Dendritic cell treated with granulocyte-macrophage colony-stimulating factor and Interleukin-4, amounts not matched to agents 40 ng/mL and 50 ng/mL, for 4 days (primary cell): ENCODE results near the gene TLR6.
"Not testable (repeated sequence)": the region's sequence is repeated elsewhere in the genome, so short reads cannot be mapped to it uniquely, and the experiment has no call there.

Experiments
- H3K27ac Mint-ChIP-seq: one replicate; pipeline ENCODE4 v1.8.0; 2022; ENCODE audit warnings: mild to moderate bottlenecking, mixed read lengths
- H3K27me3 Mint-ChIP-seq: one replicate; pipeline ENCODE4 v1.8.0; 2022; ENCODE audit warnings: mild to moderate bottlenecking, mixed read lengths
- H3K36me3 Mint-ChIP-seq: one replicate; pipeline ENCODE4 v1.8.0; 2022; ENCODE audit warnings: low read depth, mixed read lengths
- H3K4me1 Mint-ChIP-seq: one replicate; pipeline ENCODE4 v1.8.0; 2022; ENCODE audit warnings: low read depth, mixed read lengths
- H3K4me3 Mint-ChIP-seq: one replicate; pipeline ENCODE4 v1.8.0; 2022; ENCODE audit warnings: mild to moderate bottlenecking, moderate library complexity, mixed read lengths
- H3K9me3 Mint-ChIP-seq: one replicate; pipeline ENCODE4 v1.8.0; 2022; ENCODE audit warnings: mixed read lengths
- intact Hi-C: fragments of 100-400 bp; cut with micrococcal nuclease; formaldehyde crosslinking; loops from one replicate; pipeline ENCODE4 v1.15.0; 2022

TLR6 gene

DNA sequence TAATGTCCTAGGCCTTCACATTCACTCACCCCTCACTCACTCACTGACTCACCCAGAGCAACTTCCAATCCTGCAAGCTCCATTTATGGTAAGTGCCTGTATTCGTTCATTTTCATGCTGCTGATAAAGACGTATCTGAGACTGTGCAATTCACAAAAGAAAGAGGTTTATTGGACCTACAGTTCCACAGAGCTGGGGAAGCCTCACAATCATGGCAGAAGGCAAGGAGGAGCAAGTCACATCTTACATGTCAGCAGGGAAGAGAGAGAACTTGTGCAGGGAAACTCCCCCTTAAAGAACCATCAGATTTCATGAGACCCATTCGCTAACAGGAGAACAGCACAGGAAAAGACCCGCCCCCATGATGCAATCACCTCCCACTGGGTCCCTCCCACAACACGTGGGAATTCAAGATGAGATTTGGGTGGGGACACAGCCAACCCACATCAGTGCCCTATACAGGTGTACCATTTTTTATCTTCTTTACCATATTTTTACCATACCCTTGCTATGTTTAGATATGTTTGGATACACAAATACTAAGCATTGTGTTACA is 33.8 kb downstream of the TLR6 start:
- peaks cover 35% of the 10 kb centered on the region for H3K9me3 Mint-ChIP-seq
- no peaks in the 10 kb centered on the region for H3K27me3 Mint-ChIP-seq
- peaks cover 25% of the 10 kb centered on the region for H3K4me1 Mint-ChIP-seq
- H3K4me3 Mint-ChIP-seq, result no peak overlapping the region
- intact Hi-C loops, result no loop called here
- peaks cover 54% of the 10 kb centered on the region for H3K36me3 Mint-ChIP-seq
- H3K27ac Mint-ChIP-seq, result no peak overlapping the region

DNA sequence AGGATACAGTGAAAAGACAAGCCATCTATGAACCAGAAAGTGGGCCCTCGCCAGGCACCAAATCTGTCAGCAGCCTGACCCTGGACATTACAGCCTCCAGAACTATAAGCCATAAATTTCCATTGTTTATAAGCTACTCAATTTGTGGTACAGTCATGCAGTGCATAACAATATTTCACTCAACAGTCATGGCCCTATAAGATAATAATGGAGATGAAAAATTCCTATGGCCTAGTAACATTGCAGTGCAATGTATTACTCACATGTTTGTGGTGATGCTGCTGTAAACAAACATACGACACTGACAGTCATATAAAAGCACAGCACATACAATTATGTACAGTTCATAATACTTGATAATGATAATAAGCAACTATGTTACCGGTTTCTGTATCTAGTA is 34.9 kb downstream of the TLR6 start:
- Mint-ChIP-seq H3K27ac (no peak overlapping the region), H3K4me1 (peaks cover 25% of the 10 kb centered on the region), H3K4me3 (no peak overlapping the region), H3K36me3 (peaks cover 44% of the 10 kb centered on the region), H3K27me3 (no peaks in the 10 kb centered on the region), H3K9me3 (peaks cover 35% of the 10 kb centered on the region)
- intact Hi-C loops, result no loop called here

DNA sequence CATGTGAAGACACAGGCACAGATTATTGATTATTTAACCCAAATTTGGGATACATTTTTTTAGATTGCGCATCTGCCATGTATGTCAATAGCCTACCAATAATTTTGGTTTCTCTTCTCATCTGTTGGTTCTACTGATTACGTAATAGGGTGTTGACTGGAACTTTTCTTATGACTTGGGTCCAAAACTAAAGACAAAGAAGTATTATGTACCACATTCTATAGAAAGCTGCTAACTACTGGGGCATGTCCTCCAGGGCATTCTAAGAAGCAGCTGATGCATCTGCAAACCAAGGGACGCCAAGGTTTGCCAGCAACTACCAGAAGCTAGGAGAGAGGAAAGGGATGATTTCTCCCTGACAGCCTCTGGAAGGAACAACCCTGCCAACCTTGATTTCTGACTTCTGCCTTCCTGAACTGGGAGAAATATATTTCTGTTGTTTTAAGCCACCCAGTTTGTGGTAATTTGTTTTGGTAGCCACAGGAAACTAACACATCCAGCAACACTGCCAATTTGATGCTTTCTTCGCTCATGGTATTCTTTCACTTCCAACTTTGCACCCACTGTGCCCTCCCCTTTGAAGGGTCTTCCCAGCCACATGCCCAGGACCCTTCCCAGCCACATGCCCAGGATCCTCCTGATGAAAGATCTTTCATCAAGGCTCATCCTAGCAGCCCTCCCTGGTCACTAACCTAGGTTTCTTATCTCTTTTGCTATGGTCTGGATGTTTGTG is 36.1 kb downstream of the TLR6 start:
- no peaks in the 10 kb centered on the region for H3K27me3 Mint-ChIP-seq
- H3K36me3 Mint-ChIP-seq, result peaks cover 31% of the 10 kb centered on the region
- intact Hi-C loops, result no loop called here
- no peak overlapping the region for H3K4me3 Mint-ChIP-seq
- H3K4me1 Mint-ChIP-seq, result peaks cover 36% of the 10 kb centered on the region
- peaks cover 28% of the 10 kb centered on the region for H3K9me3 Mint-ChIP-seq
- H3K27ac Mint-ChIP-seq, result no peak overlapping the region

DNA sequence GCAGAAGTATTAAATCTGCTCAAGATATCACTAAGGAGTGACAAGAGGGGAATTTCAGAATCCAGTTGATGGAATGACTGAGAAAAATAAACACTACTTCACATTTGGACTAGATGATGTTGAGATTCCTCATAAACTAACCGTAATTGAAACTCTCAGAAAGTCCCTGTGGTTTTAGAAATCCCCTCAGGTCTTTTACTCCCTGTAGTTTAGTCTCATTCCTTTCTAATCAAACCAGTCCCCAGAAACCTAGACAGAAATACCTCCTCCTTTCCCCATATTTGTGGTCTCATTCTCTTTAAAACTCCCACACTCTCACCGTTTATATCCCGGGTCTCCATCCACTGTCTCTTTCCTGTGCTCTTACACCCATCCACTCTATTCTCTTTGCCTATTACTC is 37.0 kb downstream of the TLR6 start:
- H3K9me3 Mint-ChIP-seq, result peaks cover 23% of the 10 kb centered on the region
- peaks cover 22% of the 10 kb centered on the region for H3K36me3 Mint-ChIP-seq
- intact Hi-C loops, result loop anchor here (5.0 kb wide), 1 partner anchor 38 kb away; the partner anchor contains the start of gene TLR6
- no peak overlapping the region for H3K4me3 Mint-ChIP-seq
- peaks cover 46% of the 10 kb centered on the region for H3K4me1 Mint-ChIP-seq
- peak overlapping the region; percentile 5 for H3K27ac Mint-ChIP-seq
- no peaks in the 10 kb centered on the region for H3K27me3 Mint-ChIP-seq

DNA sequence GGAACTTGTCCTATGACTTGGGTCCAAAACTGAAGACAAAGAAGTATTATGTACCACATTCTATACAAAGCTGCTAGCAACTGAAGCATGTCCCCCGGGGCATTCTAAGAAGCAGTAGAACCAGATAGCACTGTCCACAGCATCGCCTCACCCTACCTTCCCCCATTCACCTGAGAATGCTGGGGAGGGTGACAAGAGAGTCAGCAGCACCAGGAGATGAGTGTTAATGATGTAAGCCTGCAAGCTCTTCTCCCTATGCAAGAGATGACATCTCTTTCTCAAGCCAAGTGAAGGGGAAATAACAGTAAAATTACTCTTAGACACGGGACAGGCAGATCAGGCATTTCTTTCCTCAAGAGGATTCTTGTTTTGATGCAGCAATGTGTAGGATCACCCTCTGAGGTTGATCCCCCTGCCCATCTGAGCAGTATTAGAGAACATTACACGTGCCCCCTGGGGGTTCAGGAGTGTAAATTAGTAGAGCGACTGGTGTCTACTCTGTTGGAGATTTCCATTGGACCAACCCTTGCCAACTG is 38.1 kb downstream of the TLR6 start:
- intact Hi-C loops, result loop anchor here (5.0 kb wide), 1 partner anchor 39 kb away; the partner anchor contains the start of gene TLR6
- peaks cover 12% of the 10 kb centered on the region for H3K9me3 Mint-ChIP-seq
- H3K27me3 Mint-ChIP-seq, result no peaks in the 10 kb centered on the region
- H3K27ac Mint-ChIP-seq, result no peak overlapping the region
- peaks cover 11% of the 10 kb centered on the region for H3K36me3 Mint-ChIP-seq
- H3K4me1 Mint-ChIP-seq, result peaks cover 54% of the 10 kb centered on the region
- H3K4me3 Mint-ChIP-seq, result no peak overlapping the region

DNA sequence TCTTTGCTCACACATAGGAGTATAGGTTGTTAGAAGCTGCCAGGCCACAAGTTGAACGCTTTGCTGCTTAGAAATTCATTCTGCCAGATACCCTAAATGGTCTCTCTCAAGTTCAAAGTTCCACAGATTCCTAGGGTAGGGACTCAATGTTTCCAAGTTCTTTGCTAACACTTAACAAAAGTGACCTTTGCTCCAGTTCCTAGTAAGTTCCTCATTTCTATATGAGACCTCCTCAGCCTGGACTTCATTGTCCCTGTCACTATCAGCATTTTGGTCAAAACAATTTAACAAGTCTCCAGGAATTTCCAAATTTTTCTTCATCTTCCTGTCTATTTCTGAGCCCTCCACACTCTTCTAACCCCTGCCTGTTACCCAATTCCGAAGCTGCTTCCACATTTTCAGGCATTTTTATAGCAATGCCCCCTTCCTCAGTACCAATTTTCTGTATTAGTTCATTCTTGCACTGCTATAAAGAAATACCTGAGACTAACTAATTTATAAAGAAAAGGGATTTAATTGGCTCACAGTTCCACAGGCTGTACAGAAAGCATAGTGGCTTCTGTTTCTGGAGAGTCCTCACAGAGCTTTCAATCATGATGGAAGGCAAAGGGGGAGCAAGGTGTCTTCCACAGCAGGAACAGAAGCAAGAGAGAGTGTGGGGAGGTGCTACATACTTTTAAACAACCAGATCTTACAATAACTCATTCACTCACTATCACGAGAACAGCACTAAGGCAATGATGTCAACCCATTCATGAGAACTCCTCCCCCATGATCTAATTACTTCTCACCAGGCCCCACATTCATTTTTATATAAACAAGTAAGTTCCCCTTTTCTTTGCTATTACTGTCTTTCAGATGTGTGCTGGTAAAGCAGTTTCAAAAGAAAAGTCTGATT is 40.5 kb downstream of the TLR6 start:
- no peaks in the 10 kb centered on the region for H3K27me3 Mint-ChIP-seq
- peak overlapping the region; percentile 79 for H3K27ac Mint-ChIP-seq
- H3K9me3 Mint-ChIP-seq, result no peaks in the 10 kb centered on the region
- H3K4me1 Mint-ChIP-seq, result peaks cover 68% of the 10 kb centered on the region
- intact Hi-C loops, result loop anchor here (1.0 to 5.0 kb wide), 2 partner anchors 11 to 41 kb away; partner anchors contain the start of gene TLR6
- H3K4me3 Mint-ChIP-seq, result peak overlapping the region; percentile 27
- H3K36me3 Mint-ChIP-seq, result no peaks in the 10 kb centered on the region

DNA sequence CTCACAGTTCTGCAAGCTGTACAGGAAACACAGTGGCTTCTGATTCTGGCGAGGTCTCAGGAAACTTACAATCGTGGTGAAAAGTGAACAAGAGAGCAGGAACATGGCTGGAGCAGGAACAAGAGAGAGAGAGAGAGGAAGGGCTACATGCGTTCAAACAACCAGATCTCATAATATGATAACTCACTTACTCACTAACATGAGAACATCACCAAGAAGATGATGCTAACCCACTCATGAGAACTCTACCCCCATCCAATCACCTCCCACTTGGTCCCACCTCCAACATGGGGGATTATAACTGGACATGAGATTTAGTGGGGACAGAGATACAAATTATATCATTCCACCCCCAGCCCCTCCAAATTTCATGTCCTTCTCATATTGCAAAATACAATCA is 42.2 kb downstream of the TLR6 start:
- no peaks in the 10 kb centered on the region for H3K36me3 Mint-ChIP-seq

DNA sequence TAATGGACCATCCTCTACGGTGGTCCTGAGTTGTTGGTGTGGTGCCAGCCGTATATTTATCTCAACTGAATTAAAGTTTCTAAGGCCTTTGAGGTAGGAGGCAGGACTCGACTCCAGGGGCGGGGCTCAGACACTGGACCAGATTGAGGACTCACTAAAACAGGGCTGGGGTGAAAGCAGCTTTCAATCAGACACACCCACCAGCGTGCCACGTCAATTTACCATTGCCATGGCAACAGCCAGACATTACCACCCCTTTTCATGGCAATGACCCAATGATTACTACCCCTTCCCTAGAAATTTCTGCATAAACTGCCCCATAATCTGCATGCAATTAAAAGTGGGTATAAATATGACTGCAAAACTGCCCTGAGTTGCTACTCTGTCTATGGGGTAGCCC is 45.3 kb downstream of the TLR6 start:
- intact Hi-C loops, result no loop called here
- Mint-ChIP-seq H3K4me1 (peaks cover 65% of the 10 kb centered on the region), H3K9me3 (no peaks in the 10 kb centered on the region), H3K36me3 (no peaks in the 10 kb centered on the region), H3K27me3 (no peaks in the 10 kb centered on the region), H3K4me3 (no peak overlapping the region), H3K27ac (no peak overlapping the region)

More for the DNA sequence above, 42.2 kb downstream of the TLR6 start:
- H3K9me3 Mint-ChIP-seq, result no peaks in the 10 kb centered on the region
- H3K4me3 Mint-ChIP-seq, result no peak overlapping the region
- intact Hi-C loops, result no loop called here
- no peak overlapping the region for H3K27ac Mint-ChIP-seq
- H3K4me1 Mint-ChIP-seq, result peaks cover 69% of the 10 kb centered on the region
- H3K27me3 Mint-ChIP-seq, result no peaks in the 10 kb centered on the region

DNA sequence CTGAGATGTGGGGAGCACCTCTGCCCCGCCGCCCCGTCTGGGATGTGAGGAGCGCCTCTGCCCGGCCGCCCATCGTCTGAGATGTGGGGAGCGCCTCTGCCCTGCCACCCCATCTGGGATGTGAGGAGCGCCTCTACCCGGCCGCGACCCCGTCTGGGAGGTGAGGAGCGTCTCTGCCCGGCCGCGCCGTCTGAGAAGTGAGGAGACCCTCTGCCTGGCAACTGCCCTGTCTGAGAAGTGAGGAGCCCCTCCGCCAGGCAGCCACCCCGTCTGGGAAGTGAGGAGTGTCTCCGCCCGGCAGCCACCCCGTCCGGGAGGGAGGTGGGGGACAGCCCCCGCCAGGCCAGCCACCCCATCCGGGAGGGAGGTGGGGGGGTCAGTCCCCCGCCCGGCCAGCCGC is 49.2 kb downstream of the TLR6 start:
- H3K36me3 Mint-ChIP-seq, result peaks cover 17% of the 10 kb centered on the region
- H3K27me3 Mint-ChIP-seq, H3K4me3 Mint-ChIP-seq, H3K27ac Mint-ChIP-seq, H3K9me3 Mint-ChIP-seq, intact Hi-C loops: not testable (repeated sequence)
- peaks cover 54% of the 10 kb centered on the region for H3K4me1 Mint-ChIP-seq

DNA sequence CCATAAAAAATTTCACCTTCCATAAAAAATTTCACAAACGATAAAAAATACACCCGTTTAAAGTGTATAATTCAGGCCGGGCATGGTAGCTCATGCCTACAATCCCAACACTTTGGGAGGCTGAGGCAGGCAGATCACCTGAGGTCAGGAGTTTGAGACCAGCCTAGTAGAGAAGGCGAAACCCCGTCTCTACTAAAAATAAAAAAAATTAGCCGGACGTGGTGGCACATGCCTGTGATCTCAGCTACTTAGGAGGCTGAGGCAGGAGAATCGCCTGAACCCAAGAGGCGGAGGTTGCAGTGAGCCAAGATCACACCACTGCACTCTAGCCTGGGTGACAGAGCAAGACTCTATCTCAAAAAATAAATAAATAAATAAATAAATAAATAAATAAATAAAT is 50.4 kb downstream of the TLR6 start:
- peak overlapping the region; percentile 96 for H3K27ac Mint-ChIP-seq
- H3K9me3 Mint-ChIP-seq, H3K4me3 Mint-ChIP-seq, H3K27me3 Mint-ChIP-seq, intact Hi-C loops: not testable (repeated sequence)
- peaks cover 63% of the 10 kb centered on the region for H3K4me1 Mint-ChIP-seq
- H3K36me3 Mint-ChIP-seq, result peaks cover 29% of the 10 kb centered on the region

DNA sequence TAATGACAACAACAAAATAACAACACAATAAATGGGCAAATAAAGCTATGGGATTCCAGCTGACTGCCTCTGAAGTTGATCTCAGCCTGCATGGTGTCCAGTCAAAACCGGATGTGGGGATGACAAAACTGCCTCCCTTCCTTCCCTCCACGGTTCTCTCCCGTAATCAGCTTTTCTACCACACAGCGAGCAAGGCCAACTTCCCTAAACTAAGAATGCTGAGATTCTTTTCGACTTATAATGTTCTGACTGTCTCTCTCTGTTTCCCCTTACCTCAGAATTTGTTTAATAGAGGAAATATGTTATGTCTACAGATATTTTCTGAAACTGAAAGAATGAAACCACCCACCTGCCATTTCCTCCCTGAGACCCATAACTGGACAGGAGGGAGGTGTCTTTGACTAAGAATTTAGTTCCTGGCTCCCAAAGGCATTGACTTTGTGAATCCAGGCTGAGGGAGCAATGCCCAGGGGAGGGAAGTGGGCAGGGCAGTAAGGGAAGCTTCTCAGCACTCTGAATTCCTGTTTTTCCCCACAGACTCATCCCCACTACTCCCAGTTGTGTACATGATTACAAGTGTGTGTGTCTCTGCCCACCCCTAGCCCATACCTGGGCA is 51.0 kb downstream of the TLR6 start:
- H3K27me3 Mint-ChIP-seq, result no peaks in the 10 kb centered on the region
- H3K4me3 Mint-ChIP-seq, result peak overlapping the region; percentile 88
- peak overlapping the region; percentile 96 for H3K27ac Mint-ChIP-seq
- H3K4me1 Mint-ChIP-seq, result peaks cover 65% of the 10 kb centered on the region
- intact Hi-C loops, result loop anchor here (1.0 to 2.0 kb wide), 3 partner anchors 11 to 51 kb away; partner anchors contain the start of gene TLR6
- H3K9me3 Mint-ChIP-seq, result peaks cover 2% of the 10 kb centered on the region
- H3K36me3 Mint-ChIP-seq, result peaks cover 35% of the 10 kb centered on the region

DNA sequence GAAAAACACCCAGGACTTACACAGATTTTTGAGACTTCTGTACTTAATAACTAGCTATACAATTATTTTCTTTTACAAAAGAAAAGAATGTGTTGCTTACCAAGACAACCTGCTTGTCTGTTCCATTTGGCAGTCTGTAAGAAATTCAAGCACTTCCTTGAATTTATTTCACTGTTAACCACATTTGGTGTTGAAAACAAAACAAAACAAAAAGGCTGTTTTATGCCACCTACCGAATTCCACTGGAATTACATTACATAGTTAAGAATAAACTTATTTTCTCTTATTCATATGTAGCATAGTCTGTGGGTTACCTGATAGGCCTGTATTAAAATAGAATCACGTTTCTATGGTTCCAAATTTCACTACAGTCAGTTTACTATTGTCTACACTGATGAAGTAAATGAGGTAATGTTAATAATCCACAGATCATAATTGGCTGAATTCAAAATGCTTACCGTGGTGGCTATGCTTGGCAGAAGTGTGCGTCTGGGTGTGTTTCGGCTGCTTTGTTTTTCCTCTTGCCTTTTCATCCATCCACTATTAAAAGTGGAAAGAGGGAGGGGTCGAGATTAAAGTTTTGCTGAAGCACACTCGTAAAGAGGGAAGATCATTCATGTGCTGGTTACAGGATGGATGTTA is 51.8 kb downstream of the TLR6 start, which contains the start of gene TLR1:
TSS of gene TLR1 (minus strand) at position 138 of the 642 bp plus-strand sequence. CDS start 5,960 bp downstream, outside the sequence.
- intact Hi-C loops, result loop anchor here (1.0 to 2.0 kb wide), 4 partner anchors 12 to 52 kb away; partner anchors contain the start of gene TLR6
- H3K36me3 Mint-ChIP-seq, result peaks cover 44% of the 10 kb centered on the region
- H3K27ac Mint-ChIP-seq, result peak within 1 kb of the TSS; percentile 96
- H3K4me1 Mint-ChIP-seq, result peaks cover 66% of the 10 kb centered on the region
- peak within 1 kb of the TSS; percentile 88 for H3K4me3 Mint-ChIP-seq
- H3K27me3 Mint-ChIP-seq, result no peaks in the 10 kb centered on the region
- peaks cover 11% of the 10 kb centered on the region for H3K9me3 Mint-ChIP-seq
